HG03097 (cell line): ENCODE results near the gene MED25.
"Not testable (repeated sequence)": the region's sequence is repeated elsewhere in the genome, so short reads cannot be mapped to it uniquely, and the experiment has no call there.

Experiments
- ATAC-seq: cut with Tn5 transposase; IDR thresholded peaks from one replicate; pipeline ENCODE4 v1.9.1; 2021; ENCODE audit not compliant: unreplicated experiment, low FRiP score

The MED25 gene

GRCh38 chr19:49812997-49813861 is 4.9 kb upstream of the MED25 start, which contains the start of gene FUZ:
FUZ (minus strand) TSS chr19:49813292; CDS start chr19:49813106, 186 bp downstream.
- no peak for ATAC-seq

- ATAC-seq = no peak
Observed at GRCh38 chr19:49814010-49814409, 4.1 kb upstream of the MED25 start.

GRCh38 chr19:49816590-49816989 is 1.5 kb upstream of the MED25 start:
- ATAC-seq = no peak

- ATAC-seq = no peak
Observed at GRCh38 chr19:49818649-49819370, 721 bp downstream of the MED25 start.

GRCh38 chr19:49819452-49820115 is 1.5 kb downstream of the MED25 start:
- ATAC-seq = not testable (repeated sequence)

- no peak for ATAC-seq
Observed at GRCh38 chr19:49820125-49820524, 2.0 kb downstream of the MED25 start.

GRCh38 chr19:49823472-49823871 is 5.4 kb downstream of the MED25 start:
- no peak for ATAC-seq

GRCh38 chr19:49824662-49825061 is 6.6 kb downstream of the MED25 start:
- no peak for ATAC-seq

- ATAC-seq = no peak
Observed at GRCh38 chr19:49827034-49827433, 8.9 kb downstream of the MED25 start.

- no peak for ATAC-seq
Observed at GRCh38 chr19:49829200-49829599, 11.1 kb downstream of the MED25 start.

GRCh38 chr19:49829721-49830120 is 11.6 kb downstream of the MED25 start:
- ATAC-seq = no peak

- ATAC-seq = no peak
Observed at GRCh38 chr19:49830766-49831165, 12.7 kb downstream of the MED25 start.

- no peak for ATAC-seq
Observed at GRCh38 chr19:49831592-49831991, 13.5 kb downstream of the MED25 start.

- ATAC-seq = no peak
Observed at GRCh38 chr19:49832556-49832955, 14.5 kb downstream of the MED25 start.

GRCh38 chr19:49833599-49833998 is 15.5 kb downstream of the MED25 start:
- no peak for ATAC-seq

- ATAC-seq = no peak
Observed at GRCh38 chr19:49835562-49835961, 17.5 kb downstream of the MED25 start.

GRCh38 chr19:49836176-49837008 is 18.3 kb downstream of the MED25 start:
- ATAC-seq = no peak

- no peak for ATAC-seq
Observed at GRCh38 chr19:49837009-49837310, 18.9 kb downstream of the MED25 start.

- ATAC-seq = no peak
Observed at GRCh38 chr19:49837425-49837824, 19.3 kb downstream of the MED25 start.

GRCh38 chr19:49838885-49839588 is 20.9 kb downstream of the MED25 start:
- no peak for ATAC-seq
